ENCODE results near the gene ZNF598. TPM values are rescaled to one million over a fixed set of nuclear protein-coding genes. Genes with fewer than 3 reads are reported as not detected.

ZNF598 gene
- total RNA-seq, 1 experiment from 2014 or later: 72.4 TPM

- Mint-ChIP-seq H3K27me3 (ENCODE audit: unreplicated experiment) (no peaks in the 10 kb centered on the region), H3K4me3 (ENCODE audit: low read depth, unreplicated experiment) (no peak overlapping the region), H3K4me1 (ENCODE audit: low read depth, unreplicated experiment) (peaks cover 13% of the 10 kb centered on the region), H3K36me3 (ENCODE audit: insufficient read depth, unreplicated experiment) (peaks cover 67% of the 10 kb centered on the region), H3K9me3 (ENCODE audit: low read depth, unreplicated experiment) (no peaks in the 10 kb centered on the region), H3K27ac (ENCODE audit: unreplicated experiment) (no peak overlapping the region)
- DNase-seq: no peak
- TF ChIP-seq, protein P1, sequence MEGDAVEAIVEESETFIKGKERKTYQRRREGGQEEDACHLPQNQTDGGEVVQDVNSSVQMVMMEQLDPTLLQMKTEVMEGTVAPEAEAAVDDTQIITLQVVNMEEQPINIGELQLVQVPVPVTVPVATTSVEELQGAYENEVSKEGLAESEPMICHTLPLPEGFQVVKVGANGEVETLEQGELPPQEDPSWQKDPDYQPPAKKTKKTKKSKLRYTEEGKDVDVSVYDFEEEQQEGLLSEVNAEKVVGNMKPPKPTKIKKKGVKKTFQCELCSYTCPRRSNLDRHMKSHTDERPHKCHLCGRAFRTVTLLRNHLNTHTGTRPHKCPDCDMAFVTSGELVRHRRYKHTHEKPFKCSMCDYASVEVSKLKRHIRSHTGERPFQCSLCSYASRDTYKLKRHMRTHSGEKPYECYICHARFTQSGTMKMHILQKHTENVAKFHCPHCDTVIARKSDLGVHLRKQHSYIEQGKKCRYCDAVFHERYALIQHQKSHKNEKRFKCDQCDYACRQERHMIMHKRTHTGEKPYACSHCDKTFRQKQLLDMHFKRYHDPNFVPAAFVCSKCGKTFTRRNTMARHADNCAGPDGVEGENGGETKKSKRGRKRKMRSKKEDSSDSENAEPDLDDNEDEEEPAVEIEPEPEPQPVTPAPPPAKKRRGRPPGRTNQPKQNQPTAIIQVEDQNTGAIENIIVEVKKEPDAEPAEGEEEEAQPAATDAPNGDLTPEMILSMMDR (IDR thresholded peaks at IDR 0.05; ENCODE audit: unreplicated experiment): no peak
- intact Hi-C loops (cut with micrococcal nuclease; ENCODE audit: unreplicated experiment): no loop called here
- BruUV-seq (replicated peaks): no TSS peak
- CTCF ChIA-PET: no interaction called here
Measured at GRCh38 chr16:1987198-1987597, 22.4 kb downstream of the ZNF598 start.

DNA sequence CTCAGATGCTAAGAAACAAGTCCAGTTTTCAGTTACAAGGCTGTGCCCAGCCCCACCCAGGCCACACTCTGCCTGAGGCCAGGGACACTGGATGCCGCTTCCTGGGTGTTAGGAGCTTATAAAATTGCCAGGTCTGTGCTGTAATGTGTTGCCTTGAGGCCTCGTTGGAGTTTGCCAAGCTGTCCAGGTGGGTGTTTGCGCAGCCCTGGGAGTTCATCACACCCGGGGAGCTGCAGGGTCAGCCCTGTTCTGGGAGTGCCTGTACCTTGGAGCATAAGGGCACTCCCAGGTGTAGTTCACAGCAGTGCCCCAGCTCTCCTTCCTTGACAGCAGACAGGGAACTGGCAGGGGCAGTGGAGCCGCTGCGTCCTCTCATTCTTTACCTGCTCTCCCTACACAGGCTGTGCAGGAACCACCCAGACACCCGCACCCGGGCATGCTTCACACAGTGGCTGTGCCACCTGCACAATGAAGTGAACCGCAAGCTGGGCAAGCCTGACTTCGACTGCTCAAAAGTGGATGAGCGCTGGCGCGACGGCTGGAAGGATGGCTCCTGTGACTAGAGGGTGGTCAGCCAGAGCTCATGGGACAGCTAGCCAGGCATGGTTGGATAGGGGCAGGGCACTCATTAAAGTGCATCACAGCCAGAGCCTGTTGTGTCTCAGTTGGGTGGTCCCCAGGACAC, 24.0 kb downstream of the ZNF598 start:
- Mint-ChIP-seq H3K4me1 (ENCODE audit: low read depth, unreplicated experiment) (peaks cover 29% of the 10 kb centered on the region), H3K27ac (ENCODE audit: unreplicated experiment) (no peak overlapping the region), H3K36me3 (ENCODE audit: insufficient read depth, unreplicated experiment) (peaks cover 77% of the 10 kb centered on the region), H3K27me3 (ENCODE audit: unreplicated experiment) (no peaks in the 10 kb centered on the region), H3K4me3 (ENCODE audit: low read depth, unreplicated experiment) (peak overlapping the region; percentile 87), H3K9me3 (ENCODE audit: low read depth, unreplicated experiment) (no peaks in the 10 kb centered on the region)
- no TSS peak for BruUV-seq (replicated peaks)
- intact Hi-C loops (cut with micrococcal nuclease; ENCODE audit: unreplicated experiment): no loop called here
- CTCF ChIA-PET: interaction anchor here (1.1 to 1.4 kb wide), 3 partner anchors 8 to 17 kb away, joined by 3 to 4 read pairs (median 3); no protein-coding TSS in a partner anchor
- DNase-seq: no peak
- TF ChIP-seq, protein P1 (IDR thresholded peaks at IDR 0.05; ENCODE audit: unreplicated experiment): no peak

- DNase-seq: no peak
- H3K27me3 Mint-ChIP-seq (ENCODE audit: unreplicated experiment): no peaks in the 10 kb centered on the region
Measured at GRCh38 chr16:1984347-1985225, 25.0 kb downstream of the ZNF598 start.

More at GRCh38 chr16:1984347-1985225, 25.0 kb downstream of the ZNF598 start:
- intact Hi-C loops (cut with micrococcal nuclease; ENCODE audit: unreplicated experiment): no loop called here
- BruUV-seq (replicated peaks): TSS peak; percentile 46
- CTCF ChIA-PET: interaction anchor here (0.6 to 1.4 kb wide), 4 partner anchors 9 to 353 kb away, joined by 3 to 4 read pairs (median 4); partner anchors contain the start of gene TBL3
- Mint-ChIP-seq H3K4me3 (ENCODE audit: low read depth, unreplicated experiment) (peak overlapping the region; percentile 87), H3K36me3 (ENCODE audit: insufficient read depth, unreplicated experiment) (peaks cover 81% of the 10 kb centered on the region), H3K27ac (ENCODE audit: unreplicated experiment) (peak overlapping the region; percentile 61), H3K9me3 (ENCODE audit: low read depth, unreplicated experiment) (no peaks in the 10 kb centered on the region), H3K4me1 (ENCODE audit: low read depth, unreplicated experiment) (peaks cover 31% of the 10 kb centered on the region)
- TF ChIP-seq, protein P1 (IDR thresholded peaks at IDR 0.05; ENCODE audit: unreplicated experiment): no peak

Data from Calu3 (cell line).